HG02678 (cell line): Measurements from ENCODE around the gene ARAF.

Experiments
- ATAC-seq: cut with Tn5 transposase; IDR thresholded peaks from one replicate; pipeline ENCODE4 v1.9.1; 2021; ENCODE audit warnings: mild to moderate bottlenecking, moderate library complexity; ENCODE audit not compliant: unreplicated experiment

The ARAF gene

GRCh38 chrX:47563801-47564315, 2.9 kb downstream of the ARAF start:
- no peak for ATAC-seq

DNA sequence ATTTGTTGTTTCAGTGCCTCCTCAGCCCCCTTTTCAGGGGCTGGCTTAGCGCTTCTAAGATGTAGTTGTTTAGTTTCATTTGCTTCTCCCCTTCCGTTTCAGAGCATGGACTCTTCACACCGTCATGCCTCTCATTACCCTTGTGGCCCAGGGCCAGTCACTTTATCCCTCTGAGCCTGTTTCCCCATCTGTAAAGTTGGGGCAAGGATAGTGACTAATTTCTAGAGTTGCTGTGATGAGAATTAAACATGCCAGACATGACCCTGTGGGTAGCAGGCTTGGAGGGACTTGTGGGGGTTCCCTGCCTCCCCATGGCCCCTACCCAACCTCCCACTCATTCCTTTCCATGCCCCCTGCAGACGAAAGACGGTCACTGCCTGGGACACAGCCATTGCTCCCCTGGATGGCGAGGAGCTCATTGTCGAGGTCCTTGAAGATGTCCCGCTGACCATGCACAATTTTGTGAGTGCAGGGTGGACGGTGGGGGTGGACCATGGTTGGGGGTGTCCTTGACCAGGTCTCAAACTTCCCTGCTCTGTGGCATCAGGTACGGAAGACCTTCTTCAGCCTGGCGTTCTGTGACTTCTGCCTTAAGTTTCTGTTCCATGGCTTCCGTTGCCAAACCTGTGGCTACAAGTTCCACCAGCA, 3.6 kb downstream of the ARAF start:
- no peak for ATAC-seq

GRCh38 chrX:47566841-47567240, 5.8 kb downstream of the ARAF start:
- no peak for ATAC-seq

DNA sequence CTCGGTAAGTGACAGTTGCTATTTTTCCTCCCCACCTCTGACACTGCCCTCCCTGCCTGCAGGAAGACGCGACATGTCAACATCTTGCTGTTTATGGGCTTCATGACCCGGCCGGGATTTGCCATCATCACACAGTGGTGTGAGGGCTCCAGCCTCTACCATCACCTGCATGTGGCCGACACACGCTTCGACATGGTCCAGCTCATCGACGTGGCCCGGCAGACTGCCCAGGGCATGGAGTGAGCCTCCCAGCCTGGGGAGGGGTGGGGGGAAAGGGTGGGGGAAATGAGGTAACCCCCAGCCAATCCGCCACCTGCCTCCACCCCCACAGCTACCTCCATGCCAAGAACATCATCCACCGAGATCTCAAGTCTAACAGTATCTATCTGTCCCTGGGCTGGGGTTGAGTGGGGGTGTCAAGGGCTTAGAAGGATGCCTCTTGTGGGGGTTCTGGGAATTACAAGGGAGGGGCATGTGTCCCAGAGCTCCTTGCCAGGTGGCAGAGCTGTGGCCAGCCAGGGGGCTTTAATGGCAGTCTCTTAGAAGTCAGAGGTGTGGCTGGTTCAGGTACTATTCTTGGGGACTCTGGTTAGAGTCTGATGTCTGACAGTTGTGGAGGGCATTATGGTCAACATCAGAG, 7.8 kb downstream of the ARAF start:
- no peak for ATAC-seq

DNA sequence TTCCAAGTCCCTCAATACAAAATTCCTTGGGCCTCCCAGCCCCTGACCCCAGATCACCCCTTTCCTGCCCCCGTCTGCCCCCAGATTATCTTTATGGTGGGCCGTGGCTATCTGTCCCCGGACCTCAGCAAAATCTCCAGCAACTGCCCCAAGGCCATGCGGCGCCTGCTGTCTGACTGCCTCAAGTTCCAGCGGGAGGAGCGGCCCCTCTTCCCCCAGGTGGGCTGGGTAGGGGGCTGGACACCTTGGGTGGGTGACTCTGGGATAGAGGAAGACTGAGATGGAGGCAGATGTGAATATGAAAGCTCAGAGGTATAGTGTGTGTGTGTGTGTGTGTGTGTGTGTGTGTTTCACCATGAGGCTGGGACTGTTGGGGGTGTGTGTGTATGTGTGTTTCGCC, 9.8 kb downstream of the ARAF start:
- no peak for ATAC-seq

- no peak for ATAC-seq
Observed at GRCh38 chrX:47571215-47571614, 10.2 kb downstream of the ARAF start.

- ATAC-seq: no peak
Observed at GRCh38 chrX:47571896-47572295, 10.9 kb downstream of the ARAF start.

GRCh38 chrX:47572773-47573340, 11.9 kb downstream of the ARAF start:
- ATAC-seq: no peak

DNA sequence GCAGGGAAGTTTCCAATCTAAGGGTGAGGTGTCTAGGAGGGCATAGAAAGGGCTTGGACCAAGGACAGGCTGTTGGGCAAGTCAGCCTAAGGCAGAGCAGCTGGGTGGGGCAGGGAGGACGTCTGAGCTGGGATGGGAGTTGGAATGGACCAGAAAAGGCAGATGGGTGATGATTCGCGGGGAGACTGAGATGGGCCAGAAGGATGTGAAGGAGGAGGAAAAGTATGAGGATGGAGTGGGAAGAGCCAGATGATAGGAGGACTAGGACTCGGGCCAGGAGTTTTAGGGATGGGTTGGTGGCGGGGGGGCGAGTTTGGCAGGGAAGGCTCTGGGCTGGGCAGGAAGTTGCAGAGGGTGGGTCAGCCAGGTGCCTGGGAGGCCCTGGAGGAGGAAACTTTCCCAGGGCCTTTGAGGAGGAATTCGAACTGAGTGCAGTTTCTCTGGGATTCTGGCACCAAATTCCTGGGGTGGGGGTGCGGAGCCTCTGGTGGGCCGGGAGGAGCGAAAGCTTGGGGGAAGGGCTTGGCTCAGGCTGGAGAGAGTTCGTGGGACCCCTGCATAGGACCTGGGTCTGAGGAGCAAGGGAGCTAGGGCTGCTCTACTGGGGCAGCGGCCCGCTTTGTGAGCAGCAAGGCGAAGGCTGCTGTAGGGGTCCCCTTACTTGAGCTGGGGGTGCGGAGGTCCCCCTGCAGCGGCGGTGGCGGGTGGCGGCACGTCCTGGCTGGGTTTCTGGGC, 12.5 kb downstream of the ARAF start:
- ATAC-seq: no peak

DNA sequence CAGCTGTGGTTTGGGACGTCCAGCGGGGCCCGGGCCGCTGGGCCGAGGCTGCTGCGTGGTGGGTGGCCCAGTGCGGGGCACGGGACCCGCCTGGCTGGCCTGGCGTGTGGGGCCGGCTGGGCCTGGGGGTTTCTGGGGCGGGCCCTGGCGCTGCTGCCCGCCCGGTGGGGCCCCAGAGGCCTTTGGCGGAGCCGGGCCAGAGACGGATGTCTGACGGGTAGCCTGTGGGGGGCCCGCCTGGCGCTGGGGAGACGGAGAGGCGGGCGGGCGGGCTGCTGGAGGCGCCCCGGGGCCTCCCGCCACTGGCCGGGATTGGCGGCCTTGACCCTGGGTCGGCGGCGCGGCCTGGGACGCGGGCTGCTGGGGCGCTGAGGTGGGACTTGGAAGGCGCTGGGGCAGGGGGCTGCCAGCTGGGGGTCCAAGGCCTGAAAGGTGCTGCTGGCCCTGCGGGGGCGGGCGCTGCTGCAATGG, 13.1 kb downstream of the ARAF start:
- ATAC-seq: no peak

- ATAC-seq: no peak
Observed at GRCh38 chrX:47574547-47575301, 13.7 kb downstream of the ARAF start.

DNA sequence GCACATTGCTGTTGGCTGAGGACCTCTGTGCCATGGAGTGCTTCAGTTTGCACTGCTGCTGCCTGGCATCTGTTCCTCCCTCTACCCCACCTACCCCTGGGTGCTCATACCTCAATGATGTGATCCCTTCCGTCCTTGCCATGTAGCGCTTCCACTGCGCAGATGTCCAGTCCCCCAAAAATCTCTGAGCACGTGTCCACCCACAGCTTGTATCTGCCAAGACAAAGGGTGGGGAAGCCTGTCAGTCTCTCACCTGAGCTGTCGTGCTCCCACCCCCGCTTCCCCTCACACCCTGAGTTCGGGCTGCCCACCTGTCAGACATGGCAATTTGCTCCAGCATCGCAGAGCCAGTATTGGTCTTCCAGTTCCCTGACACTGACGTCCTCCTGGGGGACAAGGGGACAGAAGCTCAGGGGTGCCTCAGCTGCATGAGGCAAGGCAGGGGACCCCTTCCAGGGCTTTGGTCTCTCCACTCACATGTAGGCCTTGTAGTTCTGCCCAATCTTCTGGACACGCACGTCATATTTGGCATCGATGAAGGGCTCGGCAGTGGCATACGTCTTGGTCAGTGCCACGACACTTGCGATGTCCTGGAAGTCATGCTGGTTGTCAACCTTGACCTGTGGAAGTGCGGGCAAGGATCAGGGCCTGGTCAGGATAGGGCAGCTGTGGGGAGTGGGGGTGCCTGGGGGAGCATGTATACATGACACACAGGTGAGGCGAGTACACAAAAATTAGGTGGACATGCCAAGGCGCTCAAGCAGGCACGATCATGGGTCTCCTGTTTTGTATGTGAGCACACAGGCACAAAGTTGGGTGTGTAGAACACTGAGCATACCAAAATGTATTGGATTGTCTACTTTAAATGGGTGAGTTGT, 15.3 kb downstream of the ARAF start:
- ATAC-seq: no peak

- no peak for ATAC-seq
Observed at GRCh38 chrX:47577424-47577823, 16.4 kb downstream of the ARAF start.

- ATAC-seq: no peak
Observed at GRCh38 chrX:47577901-47578300, 16.9 kb downstream of the ARAF start.

DNA sequence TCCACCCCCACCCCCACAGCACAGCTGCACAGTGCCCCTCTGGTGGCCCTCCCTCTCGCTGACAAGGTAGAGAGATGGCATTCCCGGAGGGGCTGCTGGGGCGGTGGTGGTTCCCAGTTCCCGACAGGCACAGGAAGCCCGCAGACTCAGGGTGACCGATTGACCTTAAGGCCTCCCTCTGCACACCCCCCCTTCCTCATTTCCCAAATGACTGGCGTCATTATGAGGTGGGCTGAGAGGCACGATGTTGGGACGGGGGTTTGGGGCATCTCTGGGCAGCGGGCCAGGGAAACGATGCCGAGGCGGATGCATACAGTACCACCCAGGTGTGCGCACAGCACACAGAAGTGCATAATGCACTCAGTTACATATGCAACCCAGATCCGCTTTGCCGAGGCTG, 17.7 kb downstream of the ARAF start:
- ATAC-seq: no peak

- ATAC-seq: no peak
Observed at GRCh38 chrX:47579537-47579936, 18.5 kb downstream of the ARAF start.

DNA sequence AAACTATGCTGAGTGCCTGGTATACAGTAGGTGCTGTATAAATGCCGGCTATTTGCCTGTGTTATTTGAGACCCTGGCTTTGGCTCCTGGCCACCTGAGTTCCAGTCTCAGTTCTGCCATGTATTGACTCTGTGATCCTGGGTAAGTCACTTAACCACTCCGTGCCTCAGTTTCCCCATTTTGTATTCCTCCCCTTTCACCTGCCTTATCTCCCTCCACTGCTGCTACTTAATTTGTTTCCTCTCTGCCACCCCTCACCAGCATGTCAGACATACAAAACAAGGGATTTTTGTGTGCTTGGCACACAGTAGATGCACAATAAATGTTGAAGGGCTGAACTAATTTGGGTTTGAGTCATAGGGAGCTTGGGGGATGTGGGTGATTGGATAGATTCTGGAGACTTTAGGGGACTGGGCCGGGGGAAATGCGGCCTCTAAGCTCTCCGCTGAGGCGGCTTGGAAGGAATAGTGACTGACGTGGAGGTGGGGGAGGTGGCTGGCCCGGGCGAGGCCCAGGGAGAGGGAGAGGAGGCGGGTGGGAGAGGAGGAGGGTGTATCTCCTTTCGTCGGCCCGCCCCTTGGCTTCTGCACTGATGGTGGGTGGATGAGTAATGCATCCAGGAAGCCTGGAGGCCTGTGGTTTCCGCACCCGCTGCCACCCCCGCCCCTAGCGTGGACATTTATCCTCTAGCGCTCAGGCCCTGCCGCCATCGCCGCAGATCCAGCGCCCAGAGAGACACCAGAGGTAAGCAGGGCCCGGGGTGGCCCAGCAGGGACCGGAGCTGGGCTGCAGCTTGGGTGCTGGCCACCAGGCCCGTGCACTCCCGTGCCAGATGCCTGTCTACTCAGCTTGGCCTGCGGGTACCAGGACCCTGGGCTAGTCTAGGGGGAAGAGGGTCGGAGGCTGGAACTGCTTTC, 21.0 kb downstream of the ARAF start, which contains the start of gene TIMP1:
TIMP1 (plus strand) TSS at position 706 of the 917 bp plus-strand sequence. CDS start 980 bp downstream, outside the sequence.
- peak; percentile 91 for ATAC-seq

DNA sequence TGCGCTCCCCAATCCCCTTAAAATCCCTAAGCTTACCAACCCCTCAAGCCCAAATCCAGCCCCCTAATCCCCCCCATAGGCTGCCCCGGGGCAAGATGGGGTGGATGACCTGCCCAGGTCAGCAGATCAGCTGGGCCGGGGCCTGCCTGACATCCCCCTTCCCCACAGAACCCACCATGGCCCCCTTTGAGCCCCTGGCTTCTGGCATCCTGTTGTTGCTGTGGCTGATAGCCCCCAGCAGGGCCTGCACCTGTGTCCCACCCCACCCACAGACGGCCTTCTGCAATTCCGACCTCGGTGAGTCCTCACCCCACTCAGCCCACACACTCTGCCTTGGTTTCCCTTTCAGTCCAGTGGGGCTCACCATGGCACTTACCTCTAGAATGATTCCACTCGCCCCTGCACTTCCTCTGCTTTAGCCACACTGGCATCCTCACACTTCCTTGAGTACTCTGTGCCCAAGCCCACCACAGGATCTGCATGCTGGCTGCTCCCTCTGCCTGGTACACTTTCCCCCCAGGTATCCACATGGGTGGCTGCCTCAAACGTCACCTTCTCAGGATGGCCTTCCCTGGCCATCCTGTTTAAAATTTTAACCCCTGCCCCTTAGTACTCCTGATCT, 22.3 kb downstream of the ARAF start:
- no peak for ATAC-seq
